Gastrocnemius medialis (tissue), 4 donors: ENCODE measurements around the gene KDM4C.

Experiments used
- POLR2A ChIP-seq, 2 donors: fragments of 450-650 bp; IDR thresholded peaks; one replicate each; pipeline ENCODE4 v1.6.1; 2017; ENCODE audit warnings: antibody characterized with exemption in 2 of 2, mild to moderate bottlenecking in 2 of 2, moderate library complexity in 2 of 2
- TF ChIP-seq, protein P1 (sequence below), 5 experiments: fragments of 450-650 bp in 3 of 5; fragments of 200-600 bp in 2 of 5; sonication (generic) in 2 of 5; IDR thresholded peaks in 4 of 5; conservative IDR thresholded peaks in 1 of 5; 1 replicate in 4 of 5; 2 replicates in 1 of 5; pipeline ENCODE4 v1.5.1; 2016 to 2019; ENCODE audit warnings: antibody characterized with exemption in 5 of 5, mild to moderate bottlenecking in 3 of 5, moderate library complexity in 3 of 5

GRCh38 chr9:7216004-7216841, 458.4 kb downstream of the KDM4C start:
- TF ChIP-seq, protein P1, sequence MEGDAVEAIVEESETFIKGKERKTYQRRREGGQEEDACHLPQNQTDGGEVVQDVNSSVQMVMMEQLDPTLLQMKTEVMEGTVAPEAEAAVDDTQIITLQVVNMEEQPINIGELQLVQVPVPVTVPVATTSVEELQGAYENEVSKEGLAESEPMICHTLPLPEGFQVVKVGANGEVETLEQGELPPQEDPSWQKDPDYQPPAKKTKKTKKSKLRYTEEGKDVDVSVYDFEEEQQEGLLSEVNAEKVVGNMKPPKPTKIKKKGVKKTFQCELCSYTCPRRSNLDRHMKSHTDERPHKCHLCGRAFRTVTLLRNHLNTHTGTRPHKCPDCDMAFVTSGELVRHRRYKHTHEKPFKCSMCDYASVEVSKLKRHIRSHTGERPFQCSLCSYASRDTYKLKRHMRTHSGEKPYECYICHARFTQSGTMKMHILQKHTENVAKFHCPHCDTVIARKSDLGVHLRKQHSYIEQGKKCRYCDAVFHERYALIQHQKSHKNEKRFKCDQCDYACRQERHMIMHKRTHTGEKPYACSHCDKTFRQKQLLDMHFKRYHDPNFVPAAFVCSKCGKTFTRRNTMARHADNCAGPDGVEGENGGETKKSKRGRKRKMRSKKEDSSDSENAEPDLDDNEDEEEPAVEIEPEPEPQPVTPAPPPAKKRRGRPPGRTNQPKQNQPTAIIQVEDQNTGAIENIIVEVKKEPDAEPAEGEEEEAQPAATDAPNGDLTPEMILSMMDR (IDR thresholded peaks at IDR 0.05 in 4 of 5, conservative IDR thresholded peaks at IDR 0.05 in 1 of 5), result no peak
- TF ChIP-seq POLR2A (IDR thresholded peaks at IDR 0.05), result no peak
